KOPT-K1 (cell line): ENCODE results near the gene NUP205.
"Not testable (repeated sequence)": the region's sequence is repeated elsewhere in the genome, so short reads cannot be mapped to it uniquely, and the experiment has no call there.

ENCODE experiments used
- H3K27ac ChIP-seq: fragments of 200-600 bp; sonication (generic); 2 replicates; pipeline ENCODE4 v1.5.1; 2016; ENCODE audit warnings: antibody characterized with exemption, mild to moderate bottlenecking, low read depth, low read length; ENCODE audit not compliant: poor library complexity, severe bottlenecking
- H3K36me3 ChIP-seq: fragments of 200-600 bp; sonication (generic); 2 replicates; pipeline ENCODE4 v1.5.1; 2017; ENCODE audit warnings: antibody characterized with exemption, mild to moderate bottlenecking, low read length, moderate library complexity; ENCODE audit not compliant: insufficient read depth
- H3K9me3 ChIP-seq: fragments of 200-600 bp; sonication (generic); 2 replicates; pipeline ENCODE4 v1.5.1; 2017; ENCODE audit warnings: antibody characterized with exemption, low read length, mild to moderate bottlenecking; ENCODE audit not compliant: insufficient read depth, poor library complexity, severe bottlenecking

The NUP205 gene

DNA sequence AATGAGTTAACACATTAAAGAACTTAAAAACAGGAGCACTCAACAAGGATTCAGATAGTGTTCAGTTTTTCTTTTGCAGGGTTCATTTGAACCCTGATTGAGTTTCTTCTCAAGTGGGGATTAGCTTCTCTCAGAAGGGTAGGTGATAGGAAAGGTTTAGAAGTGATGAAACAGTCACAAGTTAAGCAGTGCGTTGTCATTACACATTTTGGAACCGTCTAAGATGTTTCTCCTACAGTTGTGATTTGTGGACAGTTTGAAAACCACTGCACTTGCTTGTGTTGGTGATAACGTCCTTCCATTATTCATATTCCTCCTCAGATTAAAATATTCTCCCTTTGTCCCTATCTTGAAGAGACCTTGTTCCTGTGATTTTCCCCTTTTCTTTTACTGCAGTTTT lies 107.3 kb downstream of the NUP205 start:
- Histone ChIP-seq H3K27ac (no peak overlapping the region), H3K9me3 (peaks cover 10% of the 10 kb centered on the region), H3K36me3 (peaks cover 30% of the 10 kb centered on the region)

DNA sequence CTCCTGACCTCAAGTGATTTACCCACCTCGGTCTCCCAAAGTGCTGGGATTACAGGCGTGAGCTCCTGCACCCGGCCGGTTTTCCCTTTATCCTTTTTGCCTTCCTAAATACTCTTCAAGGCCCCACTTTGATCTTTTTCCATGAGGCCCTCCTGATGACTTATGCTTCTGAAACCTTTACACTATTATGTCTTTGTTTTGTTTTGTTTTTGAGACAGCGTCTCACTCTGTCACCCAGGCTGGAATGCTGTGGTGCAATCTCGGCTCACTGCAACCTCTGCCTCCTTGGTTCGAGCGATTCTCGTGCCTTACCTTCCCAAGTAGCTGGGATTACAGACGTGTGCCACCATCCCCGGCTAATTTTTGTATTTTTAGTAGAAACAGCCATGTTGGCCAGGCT lies 108.4 kb downstream of the NUP205 start:
- peaks cover 10% of the 10 kb centered on the region for H3K9me3 ChIP-seq
- H3K27ac ChIP-seq, result no peak overlapping the region

DNA sequence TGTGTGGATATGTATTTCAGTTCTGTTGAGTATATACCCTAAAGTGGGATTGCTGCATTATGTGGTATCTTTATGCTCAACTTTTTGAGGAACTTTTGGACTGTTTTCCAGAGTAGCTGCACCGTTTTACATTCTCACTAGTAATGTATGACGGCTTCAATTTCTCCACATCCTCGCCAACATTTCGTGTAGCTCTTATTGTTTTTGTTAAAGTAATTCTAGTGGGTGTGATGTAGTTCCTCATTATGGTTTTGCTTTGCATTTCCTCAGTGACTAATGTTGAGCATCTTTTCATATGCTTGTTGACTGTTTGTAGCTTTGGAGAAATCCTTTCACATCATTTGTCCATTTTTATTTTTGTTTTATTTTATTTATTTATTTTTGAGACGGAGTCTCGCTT lies 109.1 kb downstream of the NUP205 start:
- H3K9me3 ChIP-seq, result peaks cover 10% of the 10 kb centered on the region
- H3K36me3 ChIP-seq, result peaks cover 30% of the 10 kb centered on the region
- no peak overlapping the region for H3K27ac ChIP-seq

More for the DNA sequence above, 108.4 kb downstream of the NUP205 start:
- H3K36me3 ChIP-seq, result peaks cover 30% of the 10 kb centered on the region

DNA sequence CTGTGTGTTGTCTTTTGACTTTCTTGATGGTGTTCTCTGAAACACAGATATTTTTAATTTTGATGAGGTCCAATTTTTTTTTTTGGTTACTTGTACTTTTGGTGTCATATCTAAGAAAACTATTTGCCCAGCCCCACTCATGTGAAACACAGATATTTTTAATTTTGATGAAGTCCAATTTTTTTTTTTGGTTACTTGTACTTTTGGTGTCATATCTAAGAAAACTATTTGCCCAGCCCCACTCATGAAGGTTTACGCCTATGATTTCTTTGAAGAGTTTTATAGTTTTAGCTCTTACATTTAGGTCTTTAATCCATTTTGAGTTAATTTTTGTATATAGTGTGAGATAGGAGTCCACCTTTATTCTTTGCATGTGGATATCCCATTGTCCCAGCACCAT lies 109.9 kb downstream of the NUP205 start:
- peaks cover 30% of the 10 kb centered on the region for H3K36me3 ChIP-seq
- H3K27ac ChIP-seq, H3K9me3 ChIP-seq: not testable (repeated sequence)

DNA sequence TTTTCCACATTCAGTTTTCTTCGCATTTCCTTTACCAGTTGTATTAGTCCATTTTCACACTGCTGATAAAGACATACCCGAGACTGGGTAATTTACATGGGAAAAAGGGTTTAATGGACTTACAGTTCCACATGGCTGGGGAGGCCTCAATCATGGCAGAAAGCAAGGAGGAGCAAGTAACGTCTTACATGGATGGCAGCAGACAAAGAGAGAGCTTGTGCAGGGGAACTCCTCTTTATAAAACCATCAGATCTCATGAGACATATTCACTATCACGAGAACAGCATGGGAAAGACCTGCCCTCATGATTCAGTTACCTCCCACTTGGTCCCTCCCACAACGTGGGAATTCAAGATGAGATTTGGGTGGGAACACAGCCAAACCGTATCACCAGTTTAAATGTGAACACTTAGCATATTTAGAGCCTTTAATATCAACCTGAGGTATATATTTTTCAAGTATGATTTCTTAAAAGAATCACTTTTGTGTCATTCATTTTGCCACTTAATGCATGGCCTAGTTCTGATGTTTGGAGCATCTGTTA lies 111.2 kb downstream of the NUP205 start:
- H3K36me3 ChIP-seq, result peaks cover 41% of the 10 kb centered on the region
- not testable (repeated sequence) for H3K27ac ChIP-seq, H3K9me3 ChIP-seq

DNA sequence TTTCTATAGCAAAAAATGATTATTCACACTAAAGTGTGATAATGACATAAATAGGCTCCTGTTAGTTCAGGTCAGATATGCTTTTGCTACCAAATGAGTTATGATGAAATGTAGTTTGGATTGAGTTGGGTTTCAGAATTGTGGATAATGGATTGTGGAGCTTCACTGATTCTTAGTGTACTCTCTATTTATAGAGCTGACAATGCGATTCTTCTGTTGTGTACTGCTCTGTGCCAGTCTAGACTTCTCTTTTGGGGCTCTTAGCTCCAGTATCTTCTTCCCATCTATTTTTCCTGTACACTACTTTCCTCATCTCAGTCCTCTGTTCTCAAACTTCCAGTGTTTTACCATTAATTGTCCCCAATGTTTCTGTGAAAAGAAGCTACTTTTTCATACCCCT lies 112.1 kb downstream of the NUP205 start:
- H3K36me3 ChIP-seq, result peaks cover 45% of the 10 kb centered on the region
- H3K27ac ChIP-seq, result no peak overlapping the region
- H3K9me3 ChIP-seq, result peaks cover 10% of the 10 kb centered on the region

DNA sequence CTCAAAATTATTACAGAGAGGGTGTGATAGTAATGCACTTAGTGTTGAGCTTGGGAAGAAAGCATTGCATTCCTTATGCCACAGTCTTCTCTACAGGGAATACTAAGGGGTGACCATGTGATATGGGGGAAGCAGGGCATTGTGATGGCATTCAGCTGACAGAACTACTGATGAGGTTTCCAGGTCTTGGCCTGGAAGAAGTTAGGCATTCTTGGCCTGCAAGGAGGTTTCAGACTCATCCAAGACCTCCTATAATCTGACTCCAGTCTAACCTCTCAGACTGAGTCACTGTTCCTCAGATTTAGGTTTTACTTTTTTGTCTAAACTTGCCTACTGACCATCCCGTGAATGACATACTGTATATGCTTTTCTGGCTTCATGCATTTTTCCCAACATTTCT lies 112.5 kb downstream of the NUP205 start:
- H3K9me3 ChIP-seq, result peaks cover 10% of the 10 kb centered on the region
- H3K27ac ChIP-seq, result no peak overlapping the region
- peaks cover 45% of the 10 kb centered on the region for H3K36me3 ChIP-seq

DNA sequence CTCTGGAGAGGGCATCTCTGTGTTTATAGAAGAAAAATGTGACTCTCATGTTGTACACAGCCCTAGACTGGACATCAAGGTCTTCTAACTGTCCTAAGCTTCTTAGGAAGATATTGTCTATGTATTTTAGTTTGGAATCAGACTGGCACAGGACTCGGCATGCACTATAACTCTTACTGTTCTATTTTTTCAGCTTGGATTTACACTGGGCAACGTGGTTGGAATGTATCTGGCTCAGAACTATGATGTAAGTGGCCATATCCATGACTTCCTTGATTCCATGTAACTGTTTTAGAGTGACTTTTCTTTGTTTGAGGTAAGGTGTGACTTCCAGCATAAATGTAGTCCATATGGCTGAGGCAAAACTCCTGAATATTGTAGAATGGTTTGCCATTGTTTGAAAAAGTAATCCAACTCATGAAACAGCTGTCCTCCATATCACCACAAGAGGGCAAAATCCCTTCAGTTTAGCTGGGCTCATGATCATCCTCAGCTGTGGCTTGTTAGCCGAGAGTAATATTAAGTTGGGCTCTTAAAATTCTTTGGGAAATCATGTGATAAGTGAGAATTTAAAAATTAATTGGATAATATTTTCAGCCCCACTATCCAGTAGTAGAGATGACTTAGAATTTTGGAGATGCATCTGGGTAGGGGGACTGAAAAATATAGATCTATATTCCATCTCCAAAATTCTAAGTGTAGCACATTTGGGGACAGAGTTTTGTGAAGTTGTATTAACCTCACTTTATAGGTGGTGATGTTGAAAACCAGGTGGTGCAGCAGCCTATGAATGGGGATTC lies 115.0 kb downstream of the NUP205 start:
- Histone ChIP-seq H3K27ac (no peak overlapping the region), H3K9me3 (peaks cover 10% of the 10 kb centered on the region), H3K36me3 (peaks cover 57% of the 10 kb centered on the region)

DNA sequence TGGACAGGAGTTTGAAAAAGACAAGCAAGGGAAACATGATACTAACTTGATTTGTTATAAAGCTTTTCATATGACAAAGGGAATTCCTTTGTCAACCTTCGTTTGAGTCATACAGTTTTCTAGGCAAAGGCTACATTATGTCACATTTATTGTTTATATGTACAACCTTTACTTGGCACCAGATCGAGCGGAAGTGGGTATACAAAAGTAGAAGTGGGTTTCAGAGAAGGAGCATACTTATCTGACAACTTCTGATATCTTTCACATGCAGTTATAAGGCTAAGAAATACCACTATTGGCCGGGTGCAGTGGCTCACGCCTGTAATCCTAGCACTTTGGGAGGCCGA lies 115.6 kb downstream of the NUP205 start:
- Histone ChIP-seq H3K9me3 (peaks cover 8% of the 10 kb centered on the region), H3K27ac (no peak overlapping the region), H3K36me3 (peaks cover 61% of the 10 kb centered on the region)

DNA sequence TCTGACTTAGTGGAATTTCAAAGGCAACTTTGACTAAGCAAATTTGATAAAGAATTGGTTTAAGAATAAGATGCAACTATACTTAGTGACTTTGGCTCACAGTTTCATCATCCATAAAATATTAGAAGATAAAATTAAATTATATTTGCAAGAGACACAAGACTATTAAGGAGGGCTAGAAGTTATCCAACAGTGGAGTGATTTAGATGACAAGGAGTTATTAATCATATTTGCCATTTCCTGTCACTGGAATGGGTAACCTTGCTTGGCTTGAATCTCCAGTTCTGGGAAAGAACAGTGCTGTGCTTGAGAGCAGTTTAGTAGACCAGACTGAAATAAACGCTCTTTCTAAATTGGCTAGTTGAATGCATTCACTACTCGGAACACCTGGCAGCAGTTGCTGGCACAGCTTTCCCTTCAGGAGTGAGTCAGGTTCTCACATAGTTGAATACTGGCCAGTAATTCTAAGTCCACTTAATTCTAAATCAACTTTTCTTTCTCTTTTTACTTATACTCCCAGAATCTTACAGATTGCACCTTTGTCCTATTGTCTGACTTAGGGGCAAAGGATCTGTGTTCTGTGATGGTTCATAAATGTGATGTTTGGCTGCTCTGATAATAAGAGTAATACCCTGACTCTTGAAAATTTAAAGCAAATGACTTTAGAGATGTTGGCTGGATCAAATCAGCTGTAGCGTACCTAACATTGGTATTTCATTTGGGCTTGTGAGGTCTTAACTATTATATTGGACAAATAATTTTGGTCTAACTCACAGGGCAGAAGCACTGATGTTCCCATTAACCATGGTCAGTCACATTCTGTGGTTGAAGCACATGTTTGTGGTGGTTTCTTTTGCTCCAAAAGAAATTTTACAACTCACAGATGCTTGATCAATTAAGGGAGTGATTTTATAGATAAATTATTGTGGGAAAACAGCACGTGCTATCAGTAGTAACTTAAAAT lies 121.2 kb downstream of the NUP205 start:
- peaks cover 47% of the 10 kb centered on the region for H3K36me3 ChIP-seq
- no peak overlapping the region for H3K27ac ChIP-seq
- H3K9me3 ChIP-seq, result no peaks in the 10 kb centered on the region

DNA sequence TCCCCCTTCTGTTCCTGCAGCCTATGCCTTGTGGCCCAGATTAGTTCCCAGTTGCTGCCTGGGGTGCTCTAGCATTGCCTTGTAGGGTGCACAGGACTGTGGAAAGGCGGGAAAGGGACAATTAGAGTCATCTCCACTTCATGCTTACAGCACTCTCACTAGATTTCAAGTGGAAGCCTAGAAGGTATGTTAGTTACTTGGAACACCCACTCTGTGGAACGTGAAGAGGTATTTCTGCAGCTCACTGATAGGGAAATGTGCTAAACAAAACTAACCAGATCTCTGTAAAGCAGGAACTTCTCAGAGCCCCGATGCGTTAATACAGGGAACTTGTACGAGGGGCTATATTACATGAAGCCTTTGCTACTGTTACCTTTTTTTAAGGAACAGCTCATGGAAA lies 124.0 kb downstream of the NUP205 start:
- Histone ChIP-seq H3K9me3 (no peaks in the 10 kb centered on the region), H3K27ac (no peak overlapping the region), H3K36me3 (peaks cover 18% of the 10 kb centered on the region; the same call in 1 of the 2 replicates)

DNA sequence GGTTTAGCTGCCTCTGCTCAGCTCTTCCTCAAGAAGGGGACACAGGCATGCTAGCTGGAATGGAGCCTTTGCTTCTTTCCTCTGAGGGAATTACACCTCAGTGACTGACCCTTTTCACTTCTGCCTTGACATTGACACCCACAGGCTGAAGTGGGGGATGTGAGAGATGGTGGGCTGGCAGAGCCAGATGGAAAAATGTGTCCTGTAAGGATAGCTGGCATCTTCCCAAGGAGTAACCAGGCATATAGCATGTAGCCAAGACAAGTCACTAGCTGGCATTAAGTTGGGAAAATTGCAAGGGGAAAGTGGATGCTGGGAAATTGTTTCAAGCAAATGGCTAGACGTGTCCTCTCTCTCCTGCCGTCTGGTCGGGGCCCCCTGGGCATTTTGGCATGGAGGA lies 124.5 kb downstream of the NUP205 start:
- Histone ChIP-seq H3K27ac (no peak overlapping the region), H3K36me3 (peaks cover 15% of the 10 kb centered on the region; the same call in 1 of the 2 replicates), H3K9me3 (no peaks in the 10 kb centered on the region)

DNA sequence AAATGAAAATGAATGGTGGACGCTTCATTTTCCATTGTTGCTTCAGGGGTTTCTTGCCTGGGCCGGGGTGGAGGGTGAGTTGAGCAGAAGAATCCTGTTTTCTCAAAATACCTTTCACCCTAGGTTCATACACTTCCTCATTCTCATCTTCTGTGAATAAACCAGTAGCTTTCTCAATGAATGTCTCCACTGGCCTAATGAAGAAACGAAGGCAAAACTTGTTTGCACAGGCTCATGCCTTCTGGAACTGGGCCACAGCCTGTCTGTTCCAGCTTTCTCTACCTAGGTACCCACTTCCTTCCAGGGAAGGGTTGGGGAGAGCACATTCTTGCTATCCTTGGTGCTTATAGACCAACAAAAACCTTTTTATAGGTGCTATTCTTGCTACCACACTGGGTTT lies 125.9 kb downstream of the NUP205 start:
- Histone ChIP-seq H3K36me3 (0 out of 2 replicates have a peak, but pooled peaks cover 5% of the 10 kb centered on the region), H3K27ac (no peak overlapping the region), H3K9me3 (no peaks in the 10 kb centered on the region)

DNA sequence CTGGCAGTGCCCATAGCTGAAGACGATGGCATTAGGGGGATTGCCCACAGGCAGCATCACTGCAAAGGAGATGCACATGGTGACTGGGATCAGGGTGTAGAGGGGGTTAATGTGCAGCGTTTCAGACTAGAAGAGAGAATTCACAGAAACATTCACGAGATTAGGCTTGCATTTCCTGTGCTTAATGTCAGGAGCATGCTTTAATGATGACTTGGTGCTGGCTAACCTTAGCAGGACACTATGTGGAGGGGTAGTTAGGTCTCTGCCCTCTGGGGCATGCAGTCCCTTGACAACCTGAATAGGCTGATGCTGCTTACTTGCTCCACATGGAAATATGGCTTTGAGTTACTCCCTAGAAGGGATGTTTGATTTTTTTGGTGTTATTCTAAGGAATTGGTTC lies 126.4 kb downstream of the NUP205 start:
- H3K27ac ChIP-seq, result no peak overlapping the region
- no peaks in the 10 kb centered on the region for H3K9me3 ChIP-seq
- H3K36me3 ChIP-seq, result 0 out of 2 replicates have a peak, but pooled peaks cover 6% of the 10 kb centered on the region

DNA sequence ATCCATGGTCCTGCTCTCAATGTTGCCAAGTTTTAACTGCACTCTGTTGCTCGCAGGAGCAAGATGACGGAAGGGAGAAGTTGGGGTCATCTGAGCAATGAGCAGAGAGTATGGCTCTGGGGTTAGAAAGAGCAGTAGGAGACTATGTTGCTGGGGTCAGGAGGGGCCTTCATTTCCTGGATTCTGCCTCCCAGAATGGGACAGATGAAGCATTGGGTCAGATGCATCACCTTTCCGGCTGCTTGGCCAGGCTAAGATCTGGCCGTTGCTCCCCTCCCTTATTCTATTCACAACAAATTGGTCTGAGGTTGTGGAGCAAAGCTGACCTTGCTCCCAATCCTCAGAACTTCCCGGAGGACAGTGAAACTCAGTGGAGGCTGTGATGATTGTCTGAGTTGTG lies 127.0 kb downstream of the NUP205 start:
- H3K9me3 ChIP-seq, result no peaks in the 10 kb centered on the region
- H3K27ac ChIP-seq, result no peak overlapping the region
- 0 out of 2 replicates have a peak, but pooled peaks cover 11% of the 10 kb centered on the region for H3K36me3 ChIP-seq
